Fibroblast of skin of left biceps (primary cell): ENCODE measurements around the gene FAM156B.
"Not testable (repeated sequence)": the region's sequence is repeated elsewhere in the genome, so short reads cannot be mapped to it uniquely, and the experiment has no call there.

ENCODE experiments used
- DNase-seq, 2 experiments: peaks; one replicate each; pipeline ENCODE4 v3.0.0-alpha.2; 2013; ENCODE audit warnings: low read depth in 2 of 2

FAM156B gene

DNA sequence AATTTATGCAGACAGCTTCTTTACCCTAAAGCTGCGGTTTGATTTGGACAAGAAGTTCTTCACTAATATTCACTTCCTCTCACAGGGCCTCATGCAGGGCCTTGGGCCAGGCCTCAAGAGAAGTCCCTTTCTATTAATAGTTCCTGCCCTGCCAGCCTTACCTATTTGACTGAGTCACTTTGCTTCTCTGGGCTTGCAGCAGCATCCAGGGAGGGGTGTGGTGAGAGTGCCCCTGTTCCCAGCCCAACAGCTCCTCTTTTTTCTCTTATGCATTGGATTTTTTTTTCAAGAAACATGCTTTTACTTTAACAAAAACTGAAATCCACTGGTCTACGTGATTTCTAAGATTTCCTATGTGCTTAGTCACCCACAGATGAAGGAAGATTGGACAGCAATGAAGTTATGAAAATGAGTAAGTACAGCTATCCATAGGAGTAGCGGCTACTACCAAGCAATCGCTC, 26.7 kb downstream of the FAM156B start:
- DNase-seq = peak in 1 of 2 experiments; percentile 24

DNA sequence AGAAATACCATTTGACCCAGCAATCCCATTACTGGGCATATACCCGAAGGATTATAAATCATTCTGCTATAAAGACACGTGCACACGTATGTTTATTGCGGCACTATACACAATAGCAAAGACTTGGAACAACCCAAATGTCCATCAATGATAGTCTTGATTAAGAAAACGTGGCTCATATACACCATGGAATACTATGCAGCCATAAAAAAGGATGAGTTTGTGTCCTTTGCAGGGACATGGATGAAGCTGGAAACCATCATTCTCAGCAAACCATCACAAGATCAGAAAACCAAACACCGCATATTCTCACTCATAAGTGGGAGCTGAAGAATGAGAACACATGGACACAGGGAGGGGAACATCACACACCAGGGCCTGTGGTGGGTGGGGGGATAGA, 33.1 kb downstream of the FAM156B start:
- not testable (repeated sequence) for DNase-seq

GRCh38 chrX:52933213-52933612, 36.1 kb downstream of the FAM156B start:
- DNase-seq = no peak

GRCh38 chrX:52933976-52934703, 37.0 kb downstream of the FAM156B start:
- no peak for DNase-seq

GRCh38 chrX:52934704-52935469, 37.8 kb downstream of the FAM156B start:
- peak; percentile 87 to 88 for DNase-seq

DNA sequence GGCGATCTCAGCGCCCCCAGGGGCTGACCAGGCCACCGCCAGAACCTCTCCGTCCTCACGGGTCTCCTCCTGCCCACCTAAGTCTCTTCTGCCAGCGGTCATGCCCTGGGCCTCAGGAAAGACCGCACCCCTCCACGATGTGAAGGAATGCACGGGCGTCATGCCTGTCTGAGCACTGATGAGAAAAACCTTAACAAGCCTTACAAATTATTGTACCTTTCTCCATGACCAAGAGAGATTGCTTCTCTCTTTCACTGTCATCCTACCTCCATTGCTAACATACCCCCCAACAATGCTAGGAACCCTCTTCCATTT, 38.3 kb downstream of the FAM156B start:
- not testable (repeated sequence) for DNase-seq

DNA sequence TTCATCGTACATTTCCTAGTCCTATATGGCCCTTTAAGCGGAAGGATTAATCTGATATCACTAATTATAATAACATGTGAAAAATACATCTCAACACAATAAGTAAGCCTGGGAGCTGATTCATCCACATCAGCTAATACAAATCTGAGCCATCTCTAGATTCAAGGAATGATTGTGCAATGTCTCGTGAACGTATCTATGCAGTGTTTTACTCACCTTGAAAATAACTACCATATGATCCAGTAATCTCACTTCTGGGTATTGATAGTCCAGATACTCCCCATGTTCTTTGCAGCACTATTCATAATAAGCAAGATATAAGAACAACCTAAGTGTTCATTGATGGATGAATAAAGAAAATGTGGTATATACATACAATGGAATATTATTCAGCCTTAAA, 43.6 kb downstream of the FAM156B start:
- not testable (repeated sequence) for DNase-seq

- DNase-seq = not testable (repeated sequence)
Measured at GRCh38 chrX:52941728-52942127, 44.6 kb downstream of the FAM156B start.

- not testable (repeated sequence) for DNase-seq
Measured at GRCh38 chrX:52945838-52946494, 48.8 kb downstream of the FAM156B start.

DNA sequence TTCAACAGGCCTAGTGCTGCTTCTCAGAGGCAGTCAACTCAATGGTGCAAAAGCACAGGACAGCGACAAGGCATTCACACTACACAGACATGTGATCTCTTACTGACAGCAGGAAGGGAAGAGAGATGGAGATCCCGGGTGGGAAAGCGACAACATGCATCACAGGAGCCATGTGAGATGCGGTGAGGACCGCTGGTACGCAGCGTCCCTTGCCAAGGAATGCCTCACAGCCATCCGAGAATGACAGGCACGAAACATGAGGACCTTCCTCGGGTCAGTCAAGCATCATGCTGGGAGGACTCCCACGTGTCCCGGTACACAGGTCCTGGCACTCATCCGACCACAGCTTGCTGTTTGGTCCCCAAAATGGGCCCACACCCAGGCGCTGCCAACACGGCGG, 50.4 kb downstream of the FAM156B start:
- not testable (repeated sequence) for DNase-seq

- not testable (repeated sequence) for DNase-seq
Measured at GRCh38 chrX:52948265-52948664, 51.1 kb downstream of the FAM156B start.

DNA sequence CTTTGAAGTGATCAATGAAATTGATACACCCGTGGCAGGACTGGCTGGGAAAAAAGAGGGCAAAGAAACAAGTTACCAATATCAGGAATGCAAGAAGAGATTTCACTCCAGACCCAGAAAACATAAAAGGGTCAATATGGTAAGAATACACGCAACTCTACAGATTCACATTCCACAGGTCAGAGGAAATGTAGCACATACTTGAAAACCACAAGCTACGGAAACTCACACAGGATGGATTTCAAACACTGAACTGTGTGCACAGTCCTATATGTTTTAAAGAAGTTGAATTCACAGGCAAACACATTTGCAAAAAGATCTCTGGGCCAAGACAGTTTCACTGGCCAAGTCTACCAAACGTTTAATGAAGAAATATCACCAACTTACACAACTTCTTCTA, 52.2 kb downstream of the FAM156B start:
- DNase-seq = not testable (repeated sequence)

DNA sequence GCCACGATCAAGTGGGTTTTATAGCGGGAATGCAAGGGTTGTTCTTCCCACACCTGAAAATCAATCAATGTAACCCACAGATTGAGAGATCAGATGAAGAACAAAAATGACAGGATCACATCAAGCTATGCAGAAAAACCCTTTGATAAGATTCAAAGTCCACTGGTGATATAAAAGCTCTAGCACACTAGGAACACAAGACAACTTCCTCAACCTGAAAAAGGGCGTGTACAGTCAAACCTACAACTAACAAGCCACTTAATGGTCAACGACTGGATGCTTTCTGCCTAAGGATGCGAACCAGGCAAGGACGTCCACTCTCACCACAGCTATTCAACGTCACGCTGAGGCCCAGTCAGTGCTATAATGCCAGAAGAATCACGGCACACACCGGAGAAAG, 52.8 kb downstream of the FAM156B start:
- DNase-seq = not testable (repeated sequence)
